Stimulated activated CD8-positive, alpha-beta memory T cell treated with anti-CD3 and anti-CD28 coated beads, Interleukin-15, amount 100 ng/mL, for 24 hours (primary cell): ENCODE results near the gene CD99L2.

Source experiments
- DNase-seq: peaks from one replicate; pipeline ENCODE4 v3.0.0-alpha.2; 2020; ENCODE audit warnings: low read depth

CD99L2 gene

GRCh38 chrX:150781677-150782076 lies 116.8 kb downstream of the CD99L2 start:
- no peak for DNase-seq

DNA sequence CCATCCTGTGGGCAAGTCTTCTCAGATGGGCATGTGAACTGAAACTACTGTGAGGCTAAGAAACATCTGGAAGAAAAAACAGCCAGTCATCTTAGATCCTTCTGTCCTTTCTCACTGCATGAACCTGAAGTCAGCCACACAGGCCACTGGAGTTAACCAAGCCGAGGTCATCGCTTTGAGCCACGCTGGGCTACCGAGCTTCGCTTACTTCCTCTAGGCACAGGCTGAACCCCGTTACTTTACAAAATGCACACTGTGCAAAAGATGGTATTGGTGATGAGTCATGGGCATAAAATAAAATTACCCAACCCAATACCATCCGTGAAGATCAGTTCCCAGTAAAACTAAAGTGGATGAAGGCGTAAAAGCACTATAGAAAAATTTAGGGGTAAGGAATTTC lies 119.1 kb downstream of the CD99L2 start:
- DNase-seq = no peak

GRCh38 chrX:150777328-150777992 lies 121.0 kb downstream of the CD99L2 start:
- DNase-seq = no peak

DNA sequence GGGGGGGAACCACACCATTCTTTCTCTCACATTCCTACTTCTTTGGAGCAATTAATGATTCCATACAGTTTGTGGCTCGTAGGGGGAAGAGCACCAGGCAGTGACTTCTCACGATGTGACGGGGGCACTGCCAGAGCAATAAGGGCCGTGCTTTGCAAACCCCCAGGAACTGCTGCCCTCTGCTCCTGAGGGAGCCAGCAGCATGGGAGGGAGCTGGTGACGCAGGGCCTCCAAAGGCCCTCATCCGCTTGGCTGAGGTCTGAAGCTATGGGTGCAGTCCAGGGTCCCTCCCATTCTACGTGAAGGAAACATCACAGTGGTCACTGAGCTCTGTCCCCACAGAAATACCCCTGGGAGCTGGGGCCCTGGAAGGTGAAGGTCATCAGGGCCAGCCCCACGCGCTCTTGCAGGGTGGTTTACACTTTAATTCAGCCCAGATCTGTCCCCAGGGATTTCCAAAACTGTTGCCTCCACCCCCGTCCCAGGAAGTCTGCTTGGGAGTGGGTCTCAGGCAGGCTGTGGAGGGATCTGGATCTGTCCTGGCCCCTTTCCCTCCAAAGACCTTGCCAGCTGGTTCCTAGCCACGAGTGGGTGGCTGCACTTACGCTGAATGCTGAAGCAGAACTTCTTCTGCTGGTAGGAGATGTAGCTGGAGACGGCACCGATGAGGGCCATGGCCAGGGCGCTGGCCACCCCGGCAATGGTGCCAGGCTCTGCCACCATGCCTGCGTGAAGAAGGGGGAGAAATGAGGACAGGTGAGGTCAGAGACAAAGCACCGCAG lies 122.7 kb downstream of the CD99L2 start:
- DNase-seq = no peak

GRCh38 chrX:150774798-150775568 lies 123.5 kb downstream of the CD99L2 start:
- DNase-seq = no peak

GRCh38 chrX:150773634-150774033 lies 124.8 kb downstream of the CD99L2 start:
- DNase-seq = no peak

DNA sequence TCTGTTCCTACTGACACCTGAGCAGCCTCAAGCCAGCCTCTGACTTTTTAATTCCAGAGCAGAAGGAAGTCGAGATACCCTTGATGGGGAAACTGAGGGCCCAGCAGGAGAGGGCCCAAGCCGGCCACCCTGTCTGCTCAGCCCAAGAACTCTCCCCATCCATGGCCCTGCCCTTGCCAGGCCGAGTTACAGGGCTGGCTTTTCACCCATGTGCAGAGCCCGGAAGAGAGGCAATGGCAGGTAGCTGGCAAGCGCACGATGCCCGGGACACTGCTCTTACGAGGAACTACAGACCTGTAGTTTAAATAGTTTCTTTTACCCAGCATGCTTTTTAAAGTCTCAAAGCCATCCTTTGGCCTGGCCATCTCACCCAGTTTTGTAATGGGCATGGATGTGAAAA lies 125.4 kb downstream of the CD99L2 start:
- DNase-seq = no peak

- DNase-seq = peak; percentile 65
These were observed 126.1 kb downstream of the CD99L2 start for GRCh38 chrX:150772150-150772970.

DNA sequence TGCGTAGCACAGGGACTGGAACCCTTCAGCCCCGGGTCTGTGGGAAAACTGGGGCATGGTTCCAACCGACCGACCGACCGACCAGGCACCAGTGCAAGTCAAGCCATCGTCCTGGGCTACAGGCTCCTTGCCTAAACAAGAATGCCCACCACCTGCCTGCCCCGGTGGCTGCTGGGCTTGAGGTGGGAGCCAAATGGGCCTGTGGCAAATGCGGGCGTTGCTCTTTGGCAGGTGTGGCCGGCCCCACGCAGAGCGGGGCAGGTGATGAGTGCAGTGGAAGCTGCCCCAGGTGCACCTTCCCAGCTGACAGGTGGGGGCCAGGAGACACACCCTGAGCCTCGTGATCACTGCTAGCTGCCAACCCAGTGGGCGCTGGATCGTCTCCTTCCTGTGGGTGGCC lies 127.4 kb downstream of the CD99L2 start:
- DNase-seq = no peak

- DNase-seq = no peak
These were observed 127.8 kb downstream of the CD99L2 start for GRCh38 chrX:150770623-150771022.

DNA sequence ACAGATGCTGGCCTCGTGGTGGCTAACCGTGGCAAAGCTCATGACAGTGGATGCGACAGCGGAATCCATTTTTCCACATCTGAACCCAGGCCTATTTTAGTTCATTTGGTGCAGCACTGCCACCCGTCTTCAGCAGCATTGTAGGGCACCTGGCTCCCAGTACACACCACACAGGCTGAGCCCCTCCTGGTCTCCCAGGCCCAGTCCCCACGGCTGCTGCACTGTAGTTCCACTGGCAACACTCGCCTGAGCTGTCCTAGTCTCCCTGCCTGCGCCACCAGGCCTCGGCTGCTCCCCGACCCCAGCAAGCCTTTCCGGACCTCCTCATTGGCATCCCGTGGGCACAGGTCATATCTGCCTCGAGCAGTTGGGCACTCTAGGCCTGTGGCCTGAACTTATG lies 129.1 kb downstream of the CD99L2 start:
- no peak for DNase-seq

GRCh38 chrX:150768580-150769190 lies 129.8 kb downstream of the CD99L2 start:
- DNase-seq = no peak

DNA sequence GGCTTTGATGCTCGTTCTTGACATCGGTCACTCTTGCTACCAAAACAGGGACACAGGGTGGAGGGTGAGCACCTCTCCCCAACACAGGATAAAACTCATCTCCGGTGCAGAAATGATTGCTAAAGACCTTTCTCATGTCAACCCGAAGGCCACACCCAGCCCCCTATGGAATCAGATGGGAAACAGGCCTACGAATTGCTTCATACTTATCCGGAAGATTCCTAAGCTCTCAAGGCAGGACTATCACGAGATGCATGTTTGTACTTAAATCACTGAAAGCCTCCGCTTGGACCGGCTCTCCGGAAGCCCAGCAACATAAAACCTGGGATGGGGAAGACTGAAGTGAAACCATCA lies 130.4 kb downstream of the CD99L2 start:
- DNase-seq = no peak

- DNase-seq = no peak
These were observed 130.9 kb downstream of the CD99L2 start for GRCh38 chrX:150767475-150768131.

DNA sequence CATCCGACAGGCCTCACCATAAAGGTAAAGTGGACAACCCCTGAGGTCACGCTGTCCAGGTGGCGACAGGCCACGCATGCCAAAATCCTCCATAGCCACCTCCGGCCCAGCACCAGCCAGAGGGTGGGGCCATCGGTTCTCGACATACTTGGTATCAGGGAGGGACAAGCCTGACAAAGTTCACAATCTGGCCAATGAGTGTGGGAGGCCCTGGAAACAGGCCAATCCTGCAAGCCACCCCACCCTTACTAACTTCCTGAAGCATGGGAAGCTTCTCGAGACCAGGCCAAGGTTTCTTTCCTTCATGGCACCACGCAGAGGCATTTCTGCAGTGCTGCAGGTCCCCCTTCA lies 131.4 kb downstream of the CD99L2 start:
- DNase-seq = no peak

- no peak for DNase-seq
These were observed 132.0 kb downstream of the CD99L2 start for GRCh38 chrX:150766351-150767044.

GRCh38 chrX:150765782-150766350 lies 132.6 kb downstream of the CD99L2 start:
- no peak for DNase-seq

DNA sequence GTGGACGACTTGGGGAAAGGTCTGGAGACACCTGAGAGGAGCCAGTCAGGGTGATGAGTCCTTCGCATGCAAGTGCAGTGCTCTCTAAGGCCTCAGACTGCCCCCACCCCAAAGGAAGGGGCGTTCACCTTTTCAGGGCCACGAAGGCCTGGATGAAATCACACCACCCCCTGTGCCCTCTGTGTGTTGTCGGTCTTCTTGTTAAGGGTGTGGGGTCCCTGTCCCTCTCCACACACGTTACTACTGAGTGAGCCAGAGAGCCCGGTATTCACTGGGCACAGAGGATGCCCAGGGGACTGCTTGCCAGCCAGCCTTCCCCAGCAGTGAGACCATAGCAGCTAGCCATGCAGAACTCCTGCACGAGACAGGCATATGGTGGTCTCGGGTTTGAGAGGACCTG lies 133.2 kb downstream of the CD99L2 start:
- DNase-seq = no peak

DNA sequence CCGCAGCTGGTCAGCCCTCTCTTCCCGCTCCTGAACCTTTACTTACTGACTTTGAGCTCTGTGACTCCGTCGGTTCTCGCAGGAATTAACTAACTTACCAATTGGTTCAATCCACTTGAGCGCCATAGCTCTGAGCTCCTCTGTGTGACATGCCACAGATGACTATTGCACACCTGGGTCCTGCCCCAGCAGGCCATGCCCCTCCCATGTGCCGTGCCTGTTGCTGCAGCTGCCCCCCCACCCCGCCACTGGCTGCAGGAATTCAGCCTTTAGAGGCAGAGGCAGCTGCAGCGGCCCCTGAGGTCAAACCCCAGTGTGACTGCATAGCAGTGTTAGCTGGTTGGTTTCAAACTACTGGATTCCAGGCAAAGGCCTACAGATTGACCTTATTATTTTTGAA lies 134.7 kb downstream of the CD99L2 start:
- no peak for DNase-seq

DNA sequence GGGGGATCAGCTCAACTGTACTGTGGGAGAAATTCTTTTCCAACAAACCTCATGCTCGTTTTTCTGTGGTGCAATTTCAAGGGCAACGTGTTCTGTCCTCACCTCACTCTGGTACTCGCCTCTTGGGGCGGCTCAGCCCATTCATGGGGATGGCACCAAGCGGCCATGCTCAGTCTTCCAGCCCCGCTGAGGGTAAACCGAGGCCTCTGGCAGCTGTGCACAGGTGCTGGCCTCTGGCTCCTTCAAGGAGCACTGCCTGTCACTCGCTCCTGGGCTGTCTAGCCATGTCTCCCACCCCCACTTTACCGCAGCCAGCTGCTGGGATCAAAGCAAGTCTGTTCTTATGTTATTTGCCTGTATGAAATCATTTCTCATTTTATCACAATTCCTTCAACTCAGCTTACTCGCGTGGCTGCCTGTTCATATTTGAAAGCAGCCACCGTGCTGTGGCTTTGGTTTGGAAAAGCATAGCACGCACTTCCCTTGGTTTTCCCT lies 135.1 kb downstream of the CD99L2 start:
- no peak for DNase-seq
